Measurements from ENCODE around the gene RARB.

RARB gene

DNA sequence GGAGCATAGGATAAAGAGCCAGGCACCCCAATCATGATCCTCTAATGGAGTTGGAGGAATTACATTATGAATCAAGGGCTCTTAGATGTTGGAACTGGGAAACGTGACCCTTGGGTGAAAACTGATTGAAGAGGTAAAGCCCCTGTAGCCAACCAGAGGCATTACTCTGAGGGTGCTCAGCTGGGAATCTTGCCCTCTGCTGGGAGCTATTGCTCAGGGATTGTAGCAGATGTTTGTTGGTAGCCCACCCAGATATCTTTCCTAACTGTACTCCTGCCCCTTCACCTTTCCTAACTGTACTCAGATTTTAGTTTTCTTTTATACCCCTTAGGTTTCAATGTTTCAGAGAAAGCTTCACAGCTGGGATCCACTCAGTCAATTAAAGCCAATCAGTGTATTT is 74.2 kb downstream of the RARB start:
- no peak overlapping the region for H3K4me3 ChIP-seq (ENCODE audit: low read length)
- TF ChIP-seq, protein P1, sequence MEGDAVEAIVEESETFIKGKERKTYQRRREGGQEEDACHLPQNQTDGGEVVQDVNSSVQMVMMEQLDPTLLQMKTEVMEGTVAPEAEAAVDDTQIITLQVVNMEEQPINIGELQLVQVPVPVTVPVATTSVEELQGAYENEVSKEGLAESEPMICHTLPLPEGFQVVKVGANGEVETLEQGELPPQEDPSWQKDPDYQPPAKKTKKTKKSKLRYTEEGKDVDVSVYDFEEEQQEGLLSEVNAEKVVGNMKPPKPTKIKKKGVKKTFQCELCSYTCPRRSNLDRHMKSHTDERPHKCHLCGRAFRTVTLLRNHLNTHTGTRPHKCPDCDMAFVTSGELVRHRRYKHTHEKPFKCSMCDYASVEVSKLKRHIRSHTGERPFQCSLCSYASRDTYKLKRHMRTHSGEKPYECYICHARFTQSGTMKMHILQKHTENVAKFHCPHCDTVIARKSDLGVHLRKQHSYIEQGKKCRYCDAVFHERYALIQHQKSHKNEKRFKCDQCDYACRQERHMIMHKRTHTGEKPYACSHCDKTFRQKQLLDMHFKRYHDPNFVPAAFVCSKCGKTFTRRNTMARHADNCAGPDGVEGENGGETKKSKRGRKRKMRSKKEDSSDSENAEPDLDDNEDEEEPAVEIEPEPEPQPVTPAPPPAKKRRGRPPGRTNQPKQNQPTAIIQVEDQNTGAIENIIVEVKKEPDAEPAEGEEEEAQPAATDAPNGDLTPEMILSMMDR (conservative IDR thresholded peaks at IDR 0.05; ENCODE audit: low read length) = no peak
- DNase-seq (ENCODE audit: low read depth) = no peak

DNA sequence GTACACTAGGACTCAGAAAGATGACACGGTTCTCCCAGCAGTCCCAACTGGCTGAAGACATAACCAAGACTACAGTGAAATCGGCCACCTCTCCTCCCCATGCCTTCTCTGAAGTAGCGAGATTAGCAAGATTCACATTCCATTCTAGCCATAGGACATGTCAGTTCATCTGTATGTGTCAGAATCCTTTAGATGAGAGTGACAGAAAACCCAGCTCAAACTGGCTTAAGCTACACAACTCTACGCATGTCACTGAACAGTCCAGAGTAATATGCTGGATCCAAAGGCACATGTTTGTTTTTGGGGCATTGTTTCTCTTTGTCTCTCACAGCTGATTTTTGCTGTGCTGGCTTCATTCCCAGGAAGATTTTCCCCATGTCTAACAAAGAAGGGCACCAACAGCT is 75.8 kb downstream of the RARB start:
- H3K4me3 ChIP-seq (ENCODE audit: low read length) = no peak overlapping the region
- DNase-seq (ENCODE audit: low read depth) = no peak
- TF ChIP-seq, protein P1 (conservative IDR thresholded peaks at IDR 0.05; ENCODE audit: low read length) = no peak

DNA sequence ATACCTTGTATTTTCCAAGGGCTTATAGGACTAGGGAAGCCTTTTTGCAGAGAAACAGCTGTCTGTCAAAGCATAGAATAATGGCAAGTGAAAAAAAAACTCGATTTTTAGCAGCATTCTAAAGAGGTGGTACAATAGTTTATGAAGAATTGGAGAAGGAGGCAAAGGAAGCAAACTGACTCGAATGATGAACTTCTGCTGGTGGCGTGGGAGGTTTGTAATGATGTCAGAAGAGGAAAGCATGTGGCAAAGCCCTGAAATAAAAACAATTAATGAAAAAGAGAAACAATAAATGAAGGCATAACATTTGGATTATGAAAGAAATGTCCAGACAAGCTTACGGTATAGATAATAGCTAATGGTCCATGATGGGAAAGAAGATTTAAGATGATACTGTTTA is 77.5 kb downstream of the RARB start:
- TF ChIP-seq, protein P1 (conservative IDR thresholded peaks at IDR 0.05; ENCODE audit: low read length) = no peak
- DNase-seq (ENCODE audit: low read depth) = no peak
- no peak overlapping the region for H3K4me3 ChIP-seq (ENCODE audit: low read length)

DNA sequence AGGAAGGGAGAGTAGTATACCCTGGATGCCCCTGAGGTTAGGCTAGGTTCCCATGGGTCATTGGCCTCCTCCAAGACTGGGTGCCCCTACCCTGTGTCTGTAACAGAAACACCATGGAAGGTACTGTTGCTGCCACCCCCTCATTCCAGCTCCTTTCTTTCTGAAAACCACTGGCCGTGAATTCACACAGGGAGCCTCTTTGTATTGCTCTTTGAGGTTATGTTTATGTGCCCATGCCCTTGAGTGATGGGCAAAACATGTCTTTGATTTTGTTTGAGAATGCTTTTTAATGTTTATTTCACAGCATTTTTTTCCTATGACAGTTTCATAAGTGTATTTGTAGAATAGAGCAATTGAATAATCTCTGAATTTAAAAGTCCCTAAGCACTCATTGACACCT is 79.7 kb downstream of the RARB start:
- H3K4me3 ChIP-seq (ENCODE audit: low read length) = no peak overlapping the region
- DNase-seq (ENCODE audit: low read depth) = no peak
- TF ChIP-seq, protein P1 (conservative IDR thresholded peaks at IDR 0.05; ENCODE audit: low read length) = no peak

DNA sequence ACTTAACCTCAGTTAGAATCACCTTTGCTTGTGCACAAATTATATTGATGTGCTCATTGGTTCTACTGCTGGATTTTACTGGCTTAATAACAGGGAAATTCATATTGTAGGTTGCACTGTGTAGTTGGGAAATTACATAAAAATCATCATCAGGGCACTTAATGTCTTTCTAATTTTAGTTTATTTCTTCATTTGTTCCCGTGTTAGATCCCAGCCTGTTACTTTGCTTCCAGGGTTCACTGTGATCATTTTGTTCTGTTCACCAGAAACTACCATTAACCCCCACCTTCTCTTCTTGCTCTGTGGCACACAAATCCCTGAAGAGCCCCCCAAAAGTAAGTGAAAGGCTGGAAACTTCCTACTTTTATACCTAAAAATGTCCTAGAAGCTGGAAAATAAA is 80.4 kb downstream of the RARB start:
- no peak for DNase-seq (ENCODE audit: low read depth)
- no peak overlapping the region for H3K4me3 ChIP-seq (ENCODE audit: low read length)
- TF ChIP-seq, protein P1 (conservative IDR thresholded peaks at IDR 0.05; ENCODE audit: low read length) = no peak

DNA sequence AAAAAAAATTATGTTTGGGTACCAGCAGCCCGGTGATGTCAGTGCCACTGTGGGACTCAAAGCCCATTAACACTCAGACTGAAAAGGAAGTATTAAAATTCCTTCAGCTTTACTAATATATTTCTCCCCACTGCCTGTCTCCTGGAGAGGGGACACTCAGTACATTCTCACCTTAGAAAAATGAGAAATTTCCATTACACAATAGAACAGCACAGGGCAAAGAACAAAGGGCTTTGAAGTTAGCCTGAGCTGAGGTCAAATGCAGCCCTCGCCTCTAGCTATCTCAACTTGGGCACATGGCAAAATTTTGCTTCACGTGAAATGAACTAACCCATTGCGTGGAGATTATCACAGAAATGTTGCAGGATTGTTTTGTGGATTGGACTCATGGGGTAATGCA is 80.8 kb downstream of the RARB start:
- TF ChIP-seq, protein P1 (conservative IDR thresholded peaks at IDR 0.05; ENCODE audit: low read length) = no peak
- DNase-seq (ENCODE audit: low read depth) = peak; percentile 75
- H3K4me3 ChIP-seq (ENCODE audit: low read length) = no peak overlapping the region

DNA sequence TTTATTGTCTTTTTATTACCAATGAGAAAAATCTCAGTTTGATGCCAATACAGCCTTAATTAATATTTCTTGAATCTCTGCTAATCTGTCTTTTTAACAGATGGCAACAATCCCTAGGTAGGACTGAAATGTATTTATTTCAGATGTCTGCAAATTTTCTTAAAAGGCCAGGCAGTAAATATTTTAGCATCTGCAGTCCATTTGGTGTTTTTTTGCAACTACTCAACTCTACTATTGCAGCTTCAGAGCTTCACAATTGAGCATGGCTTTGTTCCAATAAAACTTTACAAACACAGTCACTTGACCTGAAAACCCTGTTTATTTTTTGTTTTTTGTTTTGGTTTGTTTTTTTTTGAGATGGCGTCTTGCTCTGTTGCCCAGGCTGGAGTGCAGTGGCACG is 82.7 kb downstream of the RARB start:
- peak; percentile 28 for DNase-seq (ENCODE audit: low read depth)
- TF ChIP-seq, protein P1 (conservative IDR thresholded peaks at IDR 0.05; ENCODE audit: low read length) = no peak
- no peak overlapping the region for H3K4me3 ChIP-seq (ENCODE audit: low read length)
